ENCODE results near the gene TMEM151B. TPM values are rescaled to one million over a fixed set of nuclear protein-coding genes. Genes with fewer than 3 reads are reported as not detected.

The TMEM151B gene
- total RNA-seq, 4 donors from 2014 or later = not detected

DNA sequence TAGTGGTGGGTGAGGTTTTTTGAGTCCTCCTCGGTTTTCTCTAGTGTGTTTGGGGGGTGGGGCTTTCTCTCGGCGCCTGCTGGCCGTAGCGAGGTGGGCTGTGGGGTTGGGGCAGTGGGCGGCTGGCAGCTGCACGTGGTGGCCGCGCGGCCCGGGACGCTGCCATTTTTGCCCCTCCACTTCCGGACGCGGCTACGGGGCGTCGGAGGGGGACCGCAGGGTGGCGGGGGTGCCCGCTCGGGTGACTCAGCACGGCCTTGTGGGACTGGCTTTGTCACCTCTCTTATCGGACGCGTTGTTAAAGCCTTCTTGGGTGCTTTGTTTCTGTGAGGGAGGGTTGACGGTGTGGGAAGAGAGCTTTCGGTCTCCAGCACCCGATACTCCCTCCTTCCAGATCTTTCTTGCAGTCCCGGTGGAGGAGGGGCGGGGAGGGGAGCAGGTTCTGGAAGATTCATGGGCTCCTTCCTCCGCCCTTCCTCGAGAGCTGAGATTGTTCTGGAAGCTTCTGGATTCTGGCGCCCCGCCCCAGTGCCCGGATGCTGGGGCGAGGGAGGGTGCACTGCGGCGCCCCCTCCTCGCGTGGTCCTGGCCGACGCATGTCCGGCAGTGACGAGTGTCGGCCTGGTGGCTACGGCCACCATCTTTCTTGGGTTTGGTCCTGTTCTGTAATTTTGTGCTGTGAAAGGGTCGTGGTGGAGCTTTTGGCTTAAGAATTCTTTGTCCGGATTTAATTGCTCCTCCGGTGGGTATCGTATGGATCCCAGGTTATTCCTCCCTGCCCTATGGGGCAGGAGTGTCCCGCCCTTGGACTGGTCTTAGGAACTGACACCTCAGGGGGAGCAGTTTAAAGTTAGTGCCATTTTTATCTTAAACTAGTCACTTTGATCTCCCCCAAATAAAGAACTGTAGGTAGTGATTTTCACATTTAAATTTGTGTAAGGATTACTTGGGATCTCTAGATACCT lies 22.6 kb upstream of the TMEM151B start:
- H3K9me3 ChIP-seq = no peaks in the 10 kb centered on the region
- peaks cover 16 to 57% (median 31%) of the 10 kb centered on the region in 3 donors for H3K4me1 ChIP-seq
- H3K27ac ChIP-seq = peak overlapping the region; percentile 96 to 99 (median 98)
- intact Hi-C loops (cut with DNase I) = no loop called here
- no peak for DNase-seq
- no peaks in the 10 kb centered on the region for H3K27me3 ChIP-seq
- TF ChIP-seq, protein P1, sequence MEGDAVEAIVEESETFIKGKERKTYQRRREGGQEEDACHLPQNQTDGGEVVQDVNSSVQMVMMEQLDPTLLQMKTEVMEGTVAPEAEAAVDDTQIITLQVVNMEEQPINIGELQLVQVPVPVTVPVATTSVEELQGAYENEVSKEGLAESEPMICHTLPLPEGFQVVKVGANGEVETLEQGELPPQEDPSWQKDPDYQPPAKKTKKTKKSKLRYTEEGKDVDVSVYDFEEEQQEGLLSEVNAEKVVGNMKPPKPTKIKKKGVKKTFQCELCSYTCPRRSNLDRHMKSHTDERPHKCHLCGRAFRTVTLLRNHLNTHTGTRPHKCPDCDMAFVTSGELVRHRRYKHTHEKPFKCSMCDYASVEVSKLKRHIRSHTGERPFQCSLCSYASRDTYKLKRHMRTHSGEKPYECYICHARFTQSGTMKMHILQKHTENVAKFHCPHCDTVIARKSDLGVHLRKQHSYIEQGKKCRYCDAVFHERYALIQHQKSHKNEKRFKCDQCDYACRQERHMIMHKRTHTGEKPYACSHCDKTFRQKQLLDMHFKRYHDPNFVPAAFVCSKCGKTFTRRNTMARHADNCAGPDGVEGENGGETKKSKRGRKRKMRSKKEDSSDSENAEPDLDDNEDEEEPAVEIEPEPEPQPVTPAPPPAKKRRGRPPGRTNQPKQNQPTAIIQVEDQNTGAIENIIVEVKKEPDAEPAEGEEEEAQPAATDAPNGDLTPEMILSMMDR (IDR thresholded peaks at IDR 0.05) = no peak
- TF ChIP-seq POLR2A (IDR thresholded peaks at IDR 0.05) = peak in 1 of 4 donors; percentile 8
- H3K36me3 ChIP-seq = peaks cover 27 to 44% (median 37%) of the 10 kb centered on the region in 3 donors
- WGBS, 2 donors = 0 to 1% methylated on average over 15 to 20 of the region's 52 CpGs
- peak overlapping the region; percentile 81 to 94 (median 94) for H3K4me3 ChIP-seq

DNA sequence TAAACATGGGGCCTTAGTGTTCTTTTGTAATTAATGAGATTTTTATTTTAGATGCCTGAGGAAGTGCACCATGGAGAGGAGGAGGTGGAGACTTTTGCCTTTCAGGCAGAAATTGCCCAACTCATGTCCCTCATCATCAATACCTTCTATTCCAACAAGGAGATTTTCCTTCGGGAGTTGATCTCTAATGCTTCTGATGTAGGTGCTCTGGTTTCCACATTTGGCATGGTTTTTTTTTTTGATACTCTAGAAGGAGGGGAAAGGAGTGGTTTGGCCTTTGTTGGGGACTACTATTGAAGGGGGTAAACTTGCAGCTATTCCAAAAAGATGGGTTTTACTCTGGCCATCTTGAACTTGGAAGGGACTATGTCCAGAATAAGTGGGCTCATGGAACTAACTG lies 21.7 kb upstream of the TMEM151B start:
- no peaks in the 10 kb centered on the region for H3K9me3 ChIP-seq
- H3K36me3 ChIP-seq = peaks cover 33 to 54% (median 47%) of the 10 kb centered on the region in 3 donors
- intact Hi-C loops (cut with DNase I) = no loop called here
- H3K4me3 ChIP-seq = peak overlapping the region; percentile 81 to 94 (median 94)
- H3K4me1 ChIP-seq = peaks cover 16 to 66% (median 31%) of the 10 kb centered on the region in 3 donors
- no peaks in the 10 kb centered on the region for H3K27me3 ChIP-seq
- WGBS, 2 donors = 0% methylated on average over 1 of the region's 1 CpG
- TF ChIP-seq POLR2A (IDR thresholded peaks at IDR 0.05) = no peak
- TF ChIP-seq, protein P1 (IDR thresholded peaks at IDR 0.05) = no peak
- H3K27ac ChIP-seq = peak overlapping the region; percentile 96 to 99 (median 98)
- DNase-seq = no peak

DNA sequence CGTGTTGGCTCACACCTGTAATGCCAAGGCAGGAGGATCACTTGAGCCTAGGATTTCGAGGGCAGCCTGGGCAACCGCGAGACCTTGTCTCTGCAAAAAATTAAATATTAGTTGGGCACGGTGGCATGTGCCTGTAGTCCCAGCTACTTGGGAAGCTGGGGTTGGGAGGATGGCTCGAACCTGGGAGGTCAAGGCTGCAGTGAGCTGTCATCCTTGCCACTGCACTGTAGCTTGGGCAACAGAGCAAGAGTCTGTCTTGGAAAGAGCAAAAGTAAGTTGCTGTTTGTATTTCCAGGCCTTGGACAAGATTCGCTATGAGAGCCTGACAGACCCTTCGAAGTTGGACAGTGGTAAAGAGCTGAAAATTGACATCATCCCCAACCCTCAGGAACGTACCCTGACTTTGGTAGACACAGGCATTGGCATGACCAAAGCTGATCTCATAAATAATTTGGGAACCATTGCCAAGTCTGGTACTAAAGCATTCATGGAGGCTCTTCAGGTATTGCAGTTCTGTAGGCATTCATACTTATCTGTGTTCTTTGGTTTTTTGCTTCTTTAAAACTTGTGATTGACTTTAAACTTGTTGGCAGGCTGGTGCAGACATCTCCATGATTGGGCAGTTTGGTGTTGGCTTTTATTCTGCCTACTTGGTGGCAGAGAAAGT lies 21.0 kb upstream of the TMEM151B start:
- TF ChIP-seq POLR2A (IDR thresholded peaks at IDR 0.05) = no peak
- TF ChIP-seq, protein P1 (IDR thresholded peaks at IDR 0.05) = no peak
- no peak for DNase-seq
- Histone ChIP-seq H3K4me1 (peaks cover 16 to 71% (median 31%) of the 10 kb centered on the region in 3 donors), H3K36me3 (peaks cover 35 to 60% (median 52%) of the 10 kb centered on the region in 3 donors), H3K4me3 (peak overlapping the region in 2 of 4 donors; percentile 81 to 93), H3K27me3 (no peaks in the 10 kb centered on the region), H3K9me3 (no peaks in the 10 kb centered on the region), H3K27ac (peak overlapping the region in 2 of 4 donors; percentile 97 to 99)
- WGBS, 2 donors = 60 to 62% methylated on average over 7 to 9 of the region's 9 CpGs
- intact Hi-C loops (cut with DNase I) = no loop called here

DNA sequence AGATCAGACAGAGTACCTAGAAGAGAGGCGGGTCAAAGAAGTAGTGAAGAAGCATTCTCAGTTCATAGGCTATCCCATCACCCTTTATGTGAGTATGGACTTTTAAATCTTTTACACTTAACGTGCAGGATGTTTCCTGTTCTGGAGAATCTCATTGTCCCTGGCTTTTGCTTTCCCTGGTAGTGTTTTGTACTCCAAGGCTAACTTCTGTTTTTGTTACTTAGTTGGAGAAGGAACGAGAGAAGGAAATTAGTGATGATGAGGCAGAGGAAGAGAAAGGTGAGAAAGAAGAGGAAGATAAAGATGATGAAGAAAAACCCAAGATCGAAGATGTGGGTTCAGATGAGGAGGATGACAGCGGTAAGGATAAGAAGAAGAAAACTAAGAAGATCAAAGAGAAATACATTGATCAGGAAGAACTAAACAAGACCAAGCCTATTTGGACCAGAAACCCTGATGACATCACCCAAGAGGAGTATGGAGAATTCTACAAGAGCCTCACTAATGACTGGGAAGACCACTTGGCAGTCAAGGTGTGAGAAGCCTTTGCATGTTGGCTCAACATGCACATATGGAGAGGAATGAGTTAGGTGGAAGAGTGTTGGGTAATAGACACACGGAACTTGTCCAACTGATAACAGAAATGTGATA lies 20.1 kb upstream of the TMEM151B start:
- Histone ChIP-seq H3K9me3 (no peaks in the 10 kb centered on the region), H3K4me3 (no peak overlapping the region), H3K27me3 (no peaks in the 10 kb centered on the region), H3K4me1 (peaks cover 16 to 81% (median 31%) of the 10 kb centered on the region in 3 donors), H3K27ac (no peak overlapping the region), H3K36me3 (peaks cover 41 to 70% (median 62%) of the 10 kb centered on the region in 3 donors)
- intact Hi-C loops (cut with DNase I) = loop anchor here (10.0 kb wide), 1 partner anchor 155 kb away; no protein-coding TSS in a partner anchor
- no peak for DNase-seq
- WGBS, 2 donors = 62% methylated on average over 6 of the region's 6 CpGs
- TF ChIP-seq, protein P1 (IDR thresholded peaks at IDR 0.05) = no peak
- no peak for TF ChIP-seq POLR2A (IDR thresholded peaks at IDR 0.05)
